Ovary (tissue), 9 donors: ENCODE data around the gene CYP2C18. TPM values are rescaled to one million over a fixed set of nuclear protein-coding genes. Genes with fewer than 3 reads are reported as not detected.
"Not testable (repeated sequence)": the region's sequence is repeated elsewhere in the genome, so short reads cannot be mapped to it uniquely, and the experiment has no call there.

ENCODE experiments used
- DNase-seq, 5 donors: peaks; one replicate each; pipeline ENCODE4 v3.0.0-alpha.2; 2019 to 2020
- H3K27ac ChIP-seq, 2 donors: fragments of 200-600 bp; one replicate each; pipeline versions ENCODE4 v1.5.1 to v1.8.0; 2019 to 2022
- H3K27me3 ChIP-seq: fragments of 200-600 bp; one replicate; pipeline ENCODE4 v1.8.0; 2022
- H3K36me3 ChIP-seq: fragments of 200-600 bp; sonication (generic); one replicate; pipeline ENCODE4 v1.5.1; 2019
- H3K4me1 ChIP-seq: one replicate; pipeline ENCODE4 v1.8.1; 2013; ENCODE audit warnings: mild to moderate bottlenecking, moderate library complexity; ENCODE audit not compliant: insufficient read depth
- H3K4me3 ChIP-seq: fragments of 200-600 bp; sonication (generic); one replicate; pipeline ENCODE4 v1.5.1; 2017
- H3K9me3 ChIP-seq, 2 donors: fragments of 200-600 bp in 1 of 2; sonication (generic) in 1 of 2; one replicate each; pipeline versions ENCODE4 v1.5.1 to v1.8.1; 2013 to 2019; ENCODE audit warnings: mild to moderate bottlenecking in 1 of 2, moderate library complexity in 1 of 2
- CTCF ChIP-seq, 3 donors: fragments of 450-650 bp in 2 of 3; fragments of 200-600 bp in 1 of 3; IDR thresholded peaks; one replicate each; pipeline versions ENCODE4 v1.5.1 to v1.8.0; 2016 to 2022; ENCODE audit warnings: antibody characterized with exemption in 3 of 3, mild to moderate bottlenecking in 1 of 3
- EP300 ChIP-seq: sonication (generic); formaldehyde crosslinking; IDR thresholded peaks from one replicate; pipeline ENCODE4 v1.6.1; 2017; ENCODE audit warnings: antibody characterized with exemption
- POLR2A ChIP-seq: fragments of 450-650 bp; IDR thresholded peaks from one replicate; pipeline ENCODE4 v1.6.1; 2017; ENCODE audit warnings: antibody characterized with exemption, mild to moderate bottlenecking, moderate library complexity
- WGBS, 3 donors: extraction: QIAGEN DNeasy Blood & Tissue Kit in 1 of 3; methylation state at CpG; one replicate each; pipeline versions ENCODE4 v1.1.5 to v1.1.7; 2013 to 2017; 5-methylcytosine and 5-hydroxymethylcytosine counted together
- intact Hi-C, 4 donors: fragments of 100-400 bp; cut with DNase I; formaldehyde crosslinking; loops; one replicate each; pipeline versions ENCODE4 v1.11.0 to v1.15.1; 2022 to 2023
- polyA plus RNA-seq, 2 donors: library from polyadenylated mRNA; stranded (reverse); fragments of 200-250 nt in 1 of 2; fragments of 350-450 nt in 1 of 2; fragmentation: Illumina TruSeq in 1 of 2; extraction: RNeasy Lipid Tissue Mini Kit (QIAGEN cat#74804) in 1 of 2; gene quantifications; one replicate each; pipeline ENCODE4 v1.2.3, GENCODE V29; 2013 to 2014
- total RNA-seq, 7 donors: library from RNA; depleted of rRNA in 2 of 7; stranded (reverse); fragments of >200 nt in 2 of 7; fragmentation: NEBNext Ultra II Directional in 3 of 7; extraction: Animal tissue kit (Norgen Biotek cat#: 25700) in 3 of 7; gene quantifications; one replicate each; pipeline versions ENCODE4 v1.1.0 to v1.2.4, GENCODE V29; 2016 to 2023
- donor health status: DM: no; HTN: no; CAD: no; lungs with moderate emphysema.
- donor health status: DM: no; HTN: no; CAD: no.
- donor health status: Bipolar disorder and iron deficiency.
- donor health status: DM: yes; HTN: yes; CAD: no.
- donor health status: DM: no; HTN: no; CAD: no.
- donor health status: DM: yes; HTN: yes; CAD: no.

Gene CYP2C18
- total and polyA plus RNA-seq, 9 donors: 0.08 to 0.24 TPM; not detected in 7

- Histone ChIP-seq H3K27me3 (no peaks in the 10 kb centered on the region), H3K36me3 (no peaks in the 10 kb centered on the region), H3K9me3 (peaks cover 0 to 3% of the 10 kb centered on the region in 2 donors), H3K4me3 (no peak overlapping the region), H3K27ac (no peak overlapping the region), H3K4me1 (no peaks in the 10 kb centered on the region)
- intact Hi-C loops: no loop called here
- 21 to 43% (median 39%) methylated on average over 1 of the region's 1 CpG for WGBS, 3 donors
- TF ChIP-seq POLR2A (no peak), CTCF (IDR thresholded peaks at IDR 0.05) (no peak), EP300 (no peak)
- DNase-seq: no peak
Measured at GRCh38 chr10:94680544-94680943, 3.0 kb upstream of the CYP2C18 start.

DNA sequence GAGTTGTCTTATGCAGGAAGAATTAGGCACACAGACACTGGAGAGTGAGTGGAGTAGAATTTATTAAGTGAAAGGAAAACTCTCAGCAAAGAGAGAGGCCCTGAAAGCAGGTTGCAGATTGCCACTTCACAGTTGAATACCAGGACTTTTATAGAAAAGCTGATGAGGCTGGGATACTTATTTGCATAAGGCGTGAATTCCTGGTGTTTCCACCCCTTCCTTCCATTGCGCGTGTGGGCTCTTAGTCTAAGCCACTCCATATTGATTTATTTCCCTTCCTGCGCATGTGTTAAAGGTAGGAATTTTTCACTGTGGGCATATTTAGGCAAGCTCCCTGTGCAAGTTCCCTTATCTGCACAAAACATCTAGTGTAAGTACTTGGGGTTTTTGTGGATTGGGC, 893 bp upstream of the CYP2C18 start:
- DNase-seq, H3K27me3 ChIP-seq, H3K4me1 ChIP-seq, H3K9me3 ChIP-seq, intact Hi-C loops, H3K4me3 ChIP-seq, H3K36me3 ChIP-seq, H3K27ac ChIP-seq: not testable (repeated sequence)
- 26 to 39% (median 29%) methylated on average over 4 of the region's 4 CpGs for WGBS, 3 donors

DNA sequence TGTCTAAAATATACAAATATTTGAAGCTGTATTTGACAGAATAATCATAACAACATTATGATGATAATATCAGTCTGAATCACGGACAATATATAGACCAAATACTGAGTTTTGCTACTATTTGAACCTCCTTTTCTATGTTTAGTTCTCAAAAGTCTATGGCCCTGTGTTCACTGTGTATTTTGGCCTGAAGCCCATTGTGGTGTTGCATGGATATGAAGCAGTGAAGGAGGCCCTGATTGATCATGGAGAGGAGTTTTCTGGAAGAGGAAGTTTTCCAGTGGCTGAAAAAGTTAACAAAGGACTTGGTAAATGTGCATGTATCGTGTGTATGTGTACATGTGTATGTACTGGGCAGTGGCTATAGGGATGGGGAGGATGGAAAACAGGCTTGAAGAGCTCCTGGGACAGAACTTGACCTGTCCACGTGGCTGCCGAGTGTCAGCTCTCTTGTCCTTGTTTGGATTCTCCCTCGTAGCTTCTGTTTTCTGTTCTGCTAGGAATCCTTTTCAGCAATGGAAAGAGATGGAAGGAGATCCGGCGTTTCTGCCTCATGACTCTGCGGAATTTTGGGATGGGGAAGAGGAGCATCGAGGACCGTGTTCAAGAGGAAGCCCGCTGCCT, 4.2 kb downstream of the CYP2C18 start:
- Histone ChIP-seq H3K4me1 (no peaks in the 10 kb centered on the region), H3K9me3 (peaks cover 0 to 3% of the 10 kb centered on the region in 2 donors), H3K4me3 (no peak overlapping the region), H3K27me3 (no peaks in the 10 kb centered on the region), H3K36me3 (no peaks in the 10 kb centered on the region), H3K27ac (no peak overlapping the region)
- no peak for DNase-seq
- 77 to 84% (median 78%) methylated on average over 11 of the region's 11 CpGs for WGBS, 3 donors
- TF ChIP-seq POLR2A: no peak
- no peak for TF ChIP-seq EP300
- no peak for TF ChIP-seq CTCF (IDR thresholded peaks at IDR 0.05)
- intact Hi-C loops: no loop called here

DNA sequence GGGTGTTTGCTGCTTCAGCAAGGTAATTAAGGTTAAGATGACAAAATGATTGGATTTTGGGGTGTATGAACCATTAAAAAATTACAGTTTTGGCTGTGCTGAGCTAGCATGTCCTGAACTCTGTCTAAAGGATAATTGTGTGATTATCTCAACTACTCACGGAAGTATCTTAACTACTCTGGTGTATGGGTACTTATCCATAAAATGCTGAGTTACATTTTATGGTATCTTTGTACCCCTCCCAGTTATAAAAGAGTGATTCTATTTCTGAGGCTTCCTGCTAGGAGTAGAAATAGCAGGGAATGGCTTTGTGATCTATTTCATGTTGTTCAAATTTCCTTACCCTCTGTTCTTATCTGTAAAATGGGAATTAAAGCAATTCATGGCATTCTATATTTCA, 22.6 kb downstream of the CYP2C18 start:
- WGBS, 3 donors: 83 to 87% (median 85%) methylated on average over 1 of the region's 1 CpG
- Histone ChIP-seq H3K4me3 (no peak overlapping the region), H3K9me3 (no peaks in the 10 kb centered on the region), H3K27ac (no peak overlapping the region), H3K4me1 (no peaks in the 10 kb centered on the region), H3K27me3 (no peaks in the 10 kb centered on the region), H3K36me3 (no peaks in the 10 kb centered on the region)
- intact Hi-C loops: no loop called here
- TF ChIP-seq POLR2A (no peak), EP300 (no peak), CTCF (IDR thresholded peaks at IDR 0.05) (no peak)
- DNase-seq: no peak

- H3K27ac ChIP-seq: no peak overlapping the region
- intact Hi-C loops: no loop called here
- no peaks in the 10 kb centered on the region for H3K36me3 ChIP-seq
- H3K9me3 ChIP-seq: no peaks in the 10 kb centered on the region
- no peaks in the 10 kb centered on the region for H3K27me3 ChIP-seq
- H3K4me3 ChIP-seq: no peak overlapping the region
- TF ChIP-seq EP300: no peak
- no peak for TF ChIP-seq CTCF (IDR thresholded peaks at IDR 0.05)
- TF ChIP-seq POLR2A: no peak
- no peak for DNase-seq
- H3K4me1 ChIP-seq: no peaks in the 10 kb centered on the region
Measured at GRCh38 chr10:94710578-94710977, 27.0 kb downstream of the CYP2C18 start.
